Heart left ventricle (tissue), 16 donors: Measurements from ENCODE around the gene UBE2I. TPM values are rescaled to one million over a fixed set of nuclear protein-coding genes. Genes with fewer than 3 reads are reported as not detected.
"Not testable (repeated sequence)": the region's sequence is repeated elsewhere in the genome, so short reads cannot be mapped to it uniquely, and the experiment has no call there.

Experiments used
- ATAC-seq, 4 donors: fragments of 200-7000 bp; cut with Tn5 transposase; one replicate each; pipeline ENCODE4 v1.9.1; 2020 to 2022; ENCODE audit warnings: moderate library complexity in 4 of 4, mild to moderate bottlenecking in 3 of 4, moderate number of reproducible peaks in 1 of 4
- DNase-seq, 5 donors: peaks; one replicate each; pipeline ENCODE4 v3.0.0-alpha.2; 2020
- H3K27ac ChIP-seq, 12 donors: fragments of 200-600 bp; sonication (generic) in 4 of 12; one replicate each; pipeline versions ENCODE4 v1.5.0 to v1.8.0; 2016 to 2022; ENCODE audit warnings: mild to moderate bottlenecking in 2 of 12
- H3K27me3 ChIP-seq, 9 donors: fragments of 200-600 bp; sonication (generic) in 2 of 9; one replicate each; pipeline versions ENCODE4 v1.5.1 to v1.8.0; 2016 to 2022; ENCODE audit warnings: mild to moderate bottlenecking in 3 of 9
- H3K36me3 ChIP-seq, 9 donors: fragments of 200-600 bp; sonication (generic) in 2 of 9; one replicate each; pipeline versions ENCODE4 v1.5.0 to v1.8.0; 2018 to 2022; ENCODE audit warnings: mild to moderate bottlenecking in 2 of 9
- H3K4me1 ChIP-seq, 12 donors: fragments of 200-600 bp; sonication (generic) in 4 of 12; one replicate each; pipeline versions ENCODE4 v1.5.0 to v1.8.0; 2016 to 2022; ENCODE audit warnings: mild to moderate bottlenecking in 3 of 12
- H3K4me3 ChIP-seq, 12 donors: fragments of 200-600 bp; sonication (generic) in 4 of 12; one replicate each; pipeline versions ENCODE4 v1.5.0 to v1.8.0; 2017 to 2022; ENCODE audit warnings: mild to moderate bottlenecking in 9 of 12, moderate library complexity in 4 of 12
- H3K9me3 ChIP-seq, 12 donors: fragments of 200-600 bp; sonication (generic) in 4 of 12; one replicate each; pipeline versions ENCODE4 v1.5.0 to v1.8.0; 2016 to 2022; ENCODE audit warnings: mild to moderate bottlenecking in 1 of 12
- CTCF ChIP-seq, 12 donors: fragments of 200-600 bp; sonication (generic) in 4 of 12; IDR thresholded peaks; one replicate each; pipeline versions ENCODE4 v1.5.0 to v1.8.0; 2018 to 2022; ENCODE audit warnings: antibody characterized with exemption in 12 of 12, mild to moderate bottlenecking in 5 of 12
- POLR2A ChIP-seq, 2 donors: fragments of 450-650 bp; IDR thresholded peaks; one replicate each; pipeline ENCODE4 v1.6.1; 2017; ENCODE audit warnings: antibody characterized with exemption in 2 of 2, mild to moderate bottlenecking in 2 of 2, moderate library complexity in 2 of 2
- WGBS, 4 donors: extraction: QIAGEN DNeasy Blood & Tissue Kit in 2 of 4; methylation state at CpG; one replicate each; pipeline versions ENCODE4 v1.1.5 to v1.1.7; 2013 to 2018; 5-methylcytosine and 5-hydroxymethylcytosine counted together
- intact Hi-C, 10 donors: fragments of 100-400 bp; cut with DNase I; formaldehyde crosslinking; loops; one replicate each; pipeline versions ENCODE4 v1.11.1 to v1.14.2; 2022
- polyA plus RNA-seq, 2 donors: library from polyadenylated mRNA; stranded (reverse); fragments of 200-250 nt; gene quantifications; one replicate each; pipeline ENCODE4 v1.2.3, GENCODE V29; 2013
- total RNA-seq, 9 donors: library from RNA; depleted of rRNA in 2 of 9; stranded (reverse); fragments of >200 nt in 2 of 9; fragmentation: NEBNext Ultra II Directional in 3 of 9; extraction: Animal tissue kit (Norgen Biotek cat#: 25700) in 3 of 9; gene quantifications; one replicate each; pipeline versions ENCODE4 v1.1.0 to v1.2.4, GENCODE V29; 2016 to 2023
- donor health status: ischemic (EF 13 %, LVEDD 7.1; RV severe dilation, severe dysfunction).
- donor health status: healthy with polysubstance abuse.
- donor health status: DM: no; HTN: yes; CAD: no.
- donor health status: DM: no; HTN: no; CAD: no.
- donor health status: ischemic (EF 25% LVEDD 6.9; RV normal size, moderate dysfunction).
- donor health status: ischemic (EF 25% LVEDD 5.7; RV mildly dilated, moderate dysfunction).
- donor health status: healthy.
- donor health status: DM: yes; HTN: yes; CAD: no.
- donor health status: ischemic (EF 35%, LVEDD 5.7; RV mildly dilated, moderate dysfunction).
- donor health status: nonischemic (EF 11% LVEDD 7.7; RV severe dilation, severe dysfunction).
- donor health status: DM: yes; HTN: yes; CAD: no.
- donor health status: PGD.
- donor health status: ischemic (EF 29% LVEDD 5.4; RV normal size, mild dysfunction).
- donor health status: nonischemic (EF 23%, LVEDD 6.1; RV moderate dilation, normal function).

Gene UBE2I
- total and polyA plus RNA-seq, 11 donors: 59.3 to 105 (median 82.5) TPM

- peaks cover 0 to 3% (median under 1%) of the 10 kb centered on the region in 12 donors for H3K4me1 ChIP-seq
- H3K27me3 ChIP-seq: peaks cover 0 to 47% (median 19%) of the 10 kb centered on the region in 9 donors
- WGBS, 4 donors: 54 to 60% (median 58%) methylated on average over 5 of the region's 5 CpGs
- no peaks in the 10 kb centered on the region for H3K36me3 ChIP-seq
- no peaks in the 10 kb centered on the region for H3K9me3 ChIP-seq
- H3K27ac ChIP-seq: no peak overlapping the region
- DNase-seq: no peak
- intact Hi-C loops: no loop called here
- no peak for TF ChIP-seq POLR2A (IDR thresholded peaks at IDR 0.05)
- TF ChIP-seq CTCF (IDR thresholded peaks at IDR 0.05): no peak
- no peak overlapping the region for H3K4me3 ChIP-seq
- no peak for ATAC-seq
These were observed 14.0 kb upstream of the UBE2I start for GRCh38 chr16:1295465-1295864.

DNA sequence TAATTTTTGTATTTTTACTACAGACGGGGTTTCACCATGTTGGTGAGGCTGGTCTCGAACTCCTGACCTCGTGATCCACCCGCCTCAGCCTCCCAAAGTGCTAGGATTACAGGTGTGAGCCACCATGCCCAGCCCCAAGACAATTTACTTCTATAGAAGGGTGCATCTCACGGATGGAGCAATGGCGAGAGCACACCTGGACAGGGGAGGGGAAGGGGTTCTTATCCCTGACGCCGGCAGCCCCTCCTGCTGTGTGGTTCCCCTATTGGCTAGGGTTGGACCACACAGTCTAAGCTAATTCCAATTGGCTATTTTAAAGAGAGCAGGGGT is 12.8 kb upstream of the UBE2I start:
- Histone ChIP-seq H3K27ac (peak overlapping the region in 10 of 12 donors; percentile 8 to 81 (median 64)), H3K27me3 (peaks cover 0 to 48% (median 20%) of the 10 kb centered on the region in 9 donors), H3K4me1 (peaks cover 0 to 11% (median 6%) of the 10 kb centered on the region in 12 donors)
- H3K36me3 ChIP-seq, intact Hi-C loops, H3K4me3 ChIP-seq, DNase-seq, ATAC-seq, H3K9me3 ChIP-seq: not testable (repeated sequence)
- WGBS, 4 donors: 60 to 70% (median 66%) methylated on average over 8 of the region's 8 CpGs

DNA sequence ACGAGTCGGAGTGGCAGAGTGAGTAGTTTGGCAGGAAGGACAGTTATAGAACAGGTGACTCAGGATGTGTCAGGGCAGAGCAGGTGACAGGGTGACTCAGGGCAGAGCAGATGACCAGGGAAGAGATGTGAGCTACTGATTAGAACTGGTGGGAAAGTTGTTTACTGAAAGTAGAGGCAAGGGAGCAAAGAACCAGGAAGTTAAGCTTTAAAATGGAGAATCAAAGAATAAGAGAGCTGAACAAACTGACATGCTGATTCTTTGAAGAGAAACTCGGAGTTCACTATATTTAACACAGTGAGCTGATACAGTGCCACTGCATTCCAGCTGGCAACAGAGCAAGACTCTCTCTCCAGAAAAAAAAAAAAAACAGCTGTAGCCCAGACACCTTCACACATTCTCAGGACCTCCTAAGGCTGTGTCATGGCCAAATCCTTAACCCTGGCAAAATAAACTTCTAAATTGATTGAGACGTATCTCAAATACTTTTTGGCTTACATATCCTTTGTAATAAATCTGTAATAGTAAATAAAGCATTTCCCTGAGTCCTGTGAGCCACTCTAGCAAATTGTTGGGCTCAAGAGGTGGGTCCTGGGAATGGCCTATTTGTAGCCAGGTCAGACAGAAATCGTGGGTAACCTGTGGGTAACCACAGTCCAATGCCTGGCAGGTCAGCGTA is 12.3 kb upstream of the UBE2I start:
- DNase-seq (no peak), ATAC-seq (peak in 3 of 4 donors; percentile 59 to 79 (median 73))
- 32 to 38% (median 34%) methylated on average over 6 of the region's 6 CpGs for WGBS, 4 donors
- no peaks in the 10 kb centered on the region for H3K36me3 ChIP-seq
- TF ChIP-seq POLR2A (IDR thresholded peaks at IDR 0.05): no peak
- no peak for TF ChIP-seq CTCF (IDR thresholded peaks at IDR 0.05)
- H3K9me3 ChIP-seq: no peaks in the 10 kb centered on the region
- H3K4me1 ChIP-seq: peaks cover 0 to 11% (median 6%) of the 10 kb centered on the region in 12 donors
- peaks cover 0 to 47% (median 16%) of the 10 kb centered on the region in 9 donors for H3K27me3 ChIP-seq
- intact Hi-C loops: no loop called here
- H3K4me3 ChIP-seq: no peak overlapping the region
- H3K27ac ChIP-seq: peak overlapping the region in 10 of 12 donors; percentile 8 to 81 (median 66)

DNA sequence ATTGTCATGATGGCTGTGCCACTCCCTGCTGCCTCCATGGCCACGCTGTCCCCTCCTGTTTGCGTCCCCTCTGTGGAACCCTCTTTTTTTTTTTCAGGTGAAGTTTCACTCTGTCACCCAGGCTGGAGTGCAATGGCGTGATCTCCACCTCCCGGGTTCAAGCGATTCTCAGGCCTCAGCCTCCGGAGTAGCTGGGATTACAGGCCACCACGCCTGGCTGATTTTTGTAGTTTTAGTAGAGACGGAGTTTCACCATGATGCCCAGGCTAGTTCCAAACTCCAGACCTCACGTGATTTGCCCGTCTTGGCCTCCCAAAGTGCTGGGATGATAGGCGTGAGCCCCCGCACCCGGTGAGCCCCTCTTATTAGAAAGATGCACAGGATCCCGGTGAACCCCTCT is 11.0 kb upstream of the UBE2I start:
- peaks cover 0 to 39% (median 16%) of the 10 kb centered on the region in 9 donors for H3K27me3 ChIP-seq
- TF ChIP-seq POLR2A (IDR thresholded peaks at IDR 0.05) (no peak), CTCF (IDR thresholded peaks at IDR 0.05) (no peak)

More for the DNA sequence above, 11.0 kb upstream of the UBE2I start:
- ATAC-seq (no peak), DNase-seq (no peak)
- Histone ChIP-seq H3K36me3 (no peaks in the 10 kb centered on the region), H3K4me3 (no peak overlapping the region), H3K9me3 (no peaks in the 10 kb centered on the region), H3K27ac (no peak overlapping the region), H3K4me1 (peaks cover 0 to 11% (median 6%) of the 10 kb centered on the region in 12 donors)
- intact Hi-C loops: no loop called here
- WGBS, 4 donors: 90 to 93% (median 92%) methylated on average over 12 to 14 of the region's 14 CpGs
